Measurements from ENCODE around the gene TULP1. TPM values are rescaled to one million over a fixed set of nuclear protein-coding genes. Genes with fewer than 3 reads are reported as not detected.

TULP1 gene
- total and polyA plus RNA-seq, 2 of the 13 experiments (the other 11 are each of a cell fraction or from before 2014, with no cell fraction given), result not detected

- CTCF ChIA-PET (ENCODE audit: low intra/inter-chr PET ratio, low total read pairs), result no interaction called here
Measured at GRCh38 chr6:35483490-35483889, 29.2 kb downstream of the TULP1 start.

More at GRCh38 chr6:35483490-35483889, 29.2 kb downstream of the TULP1 start:
- no peak for ATAC-seq
- peaks cover 2% of the 10 kb centered on the region for H3K79me2 ChIP-seq (ENCODE audit: insufficient read depth, low read length)
- BruUV-seq (replicated peaks), result no TSS peak
- in situ Hi-C loops (cut with HindIII; ENCODE audit: extremely low pct_ligation_motif_present, low pct_unique_long_range_greater_than_20kb), result no loop called here
- peaks cover 14 to 64% of the 10 kb centered on the region in 2 experiments for H3K36me3 ChIP-seq (replicated peaks in 1 of 2; ENCODE audit: control insufficient read depth in 1 of 2, insufficient read depth in 2 of 2, low read length in 2 of 2)
- 97% methylated on average over 3 of the region's 3 CpGs for WGBS (ENCODE audit: low lambda C conversion rate)
- H3K9ac ChIP-seq (ENCODE audit: insufficient read depth, low read depth, low read length), result no peak overlapping the region
- H3K4me3 ChIP-seq (replicated peaks in 1 of 3; ENCODE audit: insufficient read depth in 1 of 3, low read depth in 2 of 3, low read length in 3 of 3), result no peak overlapping the region
- POLR2A ChIA-PET, result interaction anchor here (1.0 to 1.9 kb wide), 2 partner anchors 12 to 13 kb away, joined by 3 to 5 read pairs; partner anchors contain the start of gene TEAD3
- intact Hi-C loops (cut with micrococcal nuclease; ENCODE audit: unreplicated experiment), result no loop called here
- no peak for DNase-seq (ENCODE audit: low spot score)
- TF ChIP-seq ZNF549 (CRISPR knock-in tag; IDR thresholded peaks at IDR 0.05), result no peak
- TF ChIP-seq ZNF235 (CRISPR knock-in tag; IDR thresholded peaks at IDR 0.05; ENCODE audit: borderline replicate concordance), result no peak
- TF ChIP-seq ZBTB4 (CRISPR knock-in tag; IDR thresholded peaks at IDR 0.05; ENCODE audit: borderline replicate concordance), result no peak
- no peak for TF ChIP-seq CEBPG (CRISPR knock-in tag; IDR thresholded peaks at IDR 0.05)
- TF ChIP-seq FOXC1 (CRISPR knock-in tag; IDR thresholded peaks at IDR 0.05; ENCODE audit: borderline replicate concordance), result no peak
- TF ChIP-seq HMGXB4 (CRISPR knock-in tag; IDR thresholded peaks at IDR 0.05; ENCODE audit: borderline replicate concordance in 1 of 2, low read depth in 1 of 2), result no peak
- no peak for TF ChIP-seq PBX2 (CRISPR knock-in tag; IDR thresholded peaks at IDR 0.05)
- TF ChIP-seq ZNF225 (CRISPR knock-in tag; IDR thresholded peaks at IDR 0.05), result no peak
- no peak for TF ChIP-seq SOX6 (IDR thresholded peaks at IDR 0.05)
- TF ChIP-seq SOX6 (CRISPR knock-in tag; IDR thresholded peaks at IDR 0.05), result no peak
- no peaks in the 10 kb centered on the region for H3K4me1 ChIP-seq (ENCODE audit: insufficient read depth, low read length)
- FAIRE-seq, result no peak
- H2AFZ ChIP-seq (ENCODE audit: low read length), result no peak overlapping the region
- no peak overlapping the region for H3K4me2 ChIP-seq (ENCODE audit: low read depth, low read length)
- no peak overlapping the region for H3K27ac ChIP-seq (ENCODE audit: extremely low read length, insufficient read depth, low read length)
- H3K9me3 ChIP-seq (ENCODE audit: low read length), result no peaks in the 10 kb centered on the region
- H3K27me3 ChIP-seq (ENCODE audit: control insufficient read depth in 1 of 2, insufficient read depth in 2 of 2, low read length in 2 of 2), result no peaks in the 10 kb centered on the region
- peaks cover 17% of the 10 kb centered on the region; the same call in 1 of the 2 replicates for H4K20me1 ChIP-seq (ENCODE audit: insufficient read depth, low read length)
